ENCODE results near the gene ALKBH6. TPM values are rescaled to one million over a fixed set of nuclear protein-coding genes. Genes with fewer than 3 reads are reported as not detected.

Gene ALKBH6
- total and polyA plus RNA-seq, 9 of the 15 experiments (the other 6 are each of a cell fraction or from before 2014, with no cell fraction given) = 0.67 to 62.0 (median 34.5) TPM

- TF ChIP-seq FOXO4 (CRISPR knock-in tag; IDR thresholded peaks at IDR 0.05) (no peak), TBP (optimal IDR thresholded peaks at IDR 0.05; ENCODE audit: low read depth, low read length) (peak; percentile 77), POLR3A (IDR thresholded peaks at IDR 0.05; ENCODE audit: borderline replicate concordance, extremely low read depth, insufficient read depth, insufficient read length) (no peak), HLTF (IDR thresholded peaks at IDR 0.05) (no peak), ZNF274 (IDR thresholded peaks at IDR 0.05; ENCODE audit: borderline replicate concordance, low read depth, low read length) (no peak), SAFB2 (IDR thresholded peaks at IDR 0.05; ENCODE audit: borderline replicate concordance, low read depth, low read length, severe bottlenecking) (no peak), RBBP5 (IDR thresholded peaks at IDR 0.05; ENCODE audit: borderline replicate concordance, insufficient read depth, low read length, poor library complexity, severe bottlenecking) (no peak), CCNT2 (IDR thresholded peaks at IDR 0.05; ENCODE audit: borderline replicate concordance, extremely low read depth, insufficient read length, low read depth, low read length) (no peak), ZBTB11 (CRISPR knock-in tag; IDR thresholded peaks at IDR 0.05) (no peak), XRCC4 (IDR thresholded peaks at IDR 0.05; ENCODE audit: extremely low read depth, insufficient read depth, insufficient read length) (no peak), PPARD (CRISPR knock-in tag; IDR thresholded peaks at IDR 0.05) (no peak), ZFPM2 (CRISPR knock-in tag; IDR thresholded peaks at IDR 0.05) (no peak), ZNF23 (CRISPR knock-in tag; IDR thresholded peaks at IDR 0.05) (no peak), IFI16 (CRISPR knock-in tag; IDR thresholded peaks at IDR 0.05) (no peak), IRF1 (CRISPR knock-in tag; IDR thresholded peaks at IDR 0.05; ENCODE audit: borderline replicate concordance) (no peak), ELK1 (CRISPR knock-in tag; IDR thresholded peaks at IDR 0.05) (no peak), WHSC1 (IDR thresholded peaks at IDR 0.05; ENCODE audit: low read length) (no peak), RUNX1 (IDR thresholded peaks at IDR 0.05; ENCODE audit: low read depth) (no peak), ZNF696 (CRISPR knock-in tag; conservative IDR thresholded peaks at IDR 0.05) (no peak), RCOR1 (IDR thresholded peaks at IDR 0.05; ENCODE audit: borderline replicate concordance in 1 of 2, low read depth in 2 of 2, low read length in 2 of 2) (no peak)
These were observed at the start of gene ALKBH6 (continued) for GRCh38 chr19:36014012-36014924.

Measured in K562 (cell line).